WTC11 (cell line): Measurements from ENCODE around the gene DCTN1.

ENCODE experiments used
- ATF3 ChIP-seq: sonication (generic); formaldehyde crosslinking; conservative IDR thresholded peaks from 2 replicates; pipeline ENCODE4 v1.8.1; 2022; ENCODE audit warnings: mild to moderate bottlenecking, missing genetic modification reagents
- CTCF ChIP-seq: fragments of 200-600 bp; IDR thresholded peaks from 2 replicates; pipeline ENCODE4 v1.8.0; 2022; ENCODE audit warnings: antibody characterized with exemption
- E2F1 ChIP-seq: sonication (generic); formaldehyde crosslinking; IDR thresholded peaks from 2 replicates; pipeline ENCODE4 v1.8.0; 2022; ENCODE audit warnings: mild to moderate bottlenecking, missing genetic modification reagents
- IRF2 ChIP-seq: sonication (generic); formaldehyde crosslinking; IDR thresholded peaks from 2 replicates; pipeline ENCODE4 v1.8.0; 2022; ENCODE audit warnings: low read depth, missing genetic modification reagents, borderline replicate concordance
- NR2C2 ChIP-seq: sonication (generic); formaldehyde crosslinking; IDR thresholded peaks from 2 replicates; pipeline ENCODE4 v1.8.0; 2022; ENCODE audit warnings: mild to moderate bottlenecking, missing genetic modification reagents
- TCF7 ChIP-seq: sonication (generic); formaldehyde crosslinking; IDR thresholded peaks from 2 replicates; pipeline ENCODE4 v1.8.0; 2022; ENCODE audit warnings: mild to moderate bottlenecking, low read depth, missing genetic modification reagents, moderate library complexity

- TF ChIP-seq IRF2 (no peak), CTCF (no peak), E2F1 (CRISPR knock-in tag) (no peak), NR2C2 (no peak), ATF3 (CRISPR knock-in tag) (no peak), TCF7 (no peak)
These were observed 46.2 kb upstream of the DCTN1 start for GRCh38 chr2:74426181-74426758.
